Heart left ventricle (tissue), 13 donors: Measurements from ENCODE around the gene LACRT.

Experiments used
- CTCF ChIP-seq, 12 donors: fragments of 200-600 bp; sonication (generic) in 4 of 12; IDR thresholded peaks; one replicate each; pipeline versions ENCODE4 v1.5.0 to v1.8.0; 2018 to 2022; ENCODE audit warnings: antibody characterized with exemption in 12 of 12, mild to moderate bottlenecking in 5 of 12
- POLR2A ChIP-seq, 2 donors: fragments of 450-650 bp; IDR thresholded peaks; one replicate each; pipeline ENCODE4 v1.6.1; 2017; ENCODE audit warnings: antibody characterized with exemption in 2 of 2, mild to moderate bottlenecking in 2 of 2, moderate library complexity in 2 of 2
- donor health status: ischemic (EF 13 %, LVEDD 7.1; RV severe dilation, severe dysfunction).
- donor health status: DM: no; HTN: yes; CAD: no.
- donor health status: DM: no; HTN: no; CAD: no.
- donor health status: ischemic (EF 25% LVEDD 6.9; RV normal size, moderate dysfunction).
- donor health status: ischemic (EF 25% LVEDD 5.7; RV mildly dilated, moderate dysfunction).
- donor health status: ischemic (EF 35%, LVEDD 5.7; RV mildly dilated, moderate dysfunction).
- donor health status: nonischemic (EF 11% LVEDD 7.7; RV severe dilation, severe dysfunction).
- donor health status: DM: yes; HTN: yes; CAD: no.
- donor health status: PGD.
- donor health status: ischemic (EF 29% LVEDD 5.4; RV normal size, mild dysfunction).
- donor health status: nonischemic (EF 23%, LVEDD 6.1; RV moderate dilation, normal function).

GRCh38 chr12:54587315-54587873 is 47.3 kb downstream of the LACRT start:
- TF ChIP-seq POLR2A (IDR thresholded peaks at IDR 0.05), result no peak
- TF ChIP-seq CTCF (IDR thresholded peaks at IDR 0.05), result no peak
